Left colon (tissue), 2 donors: ENCODE results near the gene KRT85. TPM values are rescaled to one million over a fixed set of nuclear protein-coding genes. Genes with fewer than 3 reads are reported as not detected.

Source experiments
- ATAC-seq: fragments of 200-7000 bp; cut with Tn5 transposase; one replicate; pipeline ENCODE4 v1.9.1; 2020; ENCODE audit warnings: mild to moderate bottlenecking, moderate library complexity
- DNase-seq, 2 donors: peaks; one replicate each; pipeline ENCODE4 v3.0.0-alpha.2; 2020
- intact Hi-C, 2 donors: fragments of 100-400 bp; cut with DNase I in 1 of 2; cut with micrococcal nuclease in 1 of 2; formaldehyde crosslinking; loops; one replicate each; pipeline versions ENCODE4 v1.11.2 to v1.14.0; 2022; cut with DNase I, micrococcal nuclease
- total RNA-seq, 2 donors: library from RNA; stranded (reverse); fragmentation: NEBNext Ultra II Directional; extraction: Animal tissue kit (Norgen Biotek cat#: 25700); gene quantifications; one replicate each; pipeline ENCODE4 v1.2.1, GENCODE V29; 2021
- donor health status: DM: no; HTN: no; CAD: no.
- donor health status: DM: yes; HTN: yes; CAD: no.

Gene KRT85
- total RNA-seq, 2 donors from 2014 or later, result not detected

GRCh38 chr12:52341066-52341580, 26.2 kb downstream of the KRT85 start:
- ATAC-seq (no peak), DNase-seq (no peak)
- intact Hi-C loops, result no loop called here

- intact Hi-C loops, result no loop called here
- ATAC-seq, result no peak
- no peak for DNase-seq
Measured at GRCh38 chr12:52338241-52338960, 28.9 kb downstream of the KRT85 start.

GRCh38 chr12:52337054-52337453, 30.2 kb downstream of the KRT85 start:
- intact Hi-C loops, result no loop called here
- DNase-seq (no peak), ATAC-seq (no peak)

GRCh38 chr12:52336641-52337040, 30.6 kb downstream of the KRT85 start:
- no peak for ATAC-seq
- no peak for DNase-seq
- intact Hi-C loops, result no loop called here

GRCh38 chr12:52335598-52336262, 31.6 kb downstream of the KRT85 start:
- peak; percentile 42 to 75 for DNase-seq
- intact Hi-C loops, result no loop called here

GRCh38 chr12:52334185-52334584, 33.1 kb downstream of the KRT85 start:
- ATAC-seq (no peak), DNase-seq (no peak)
- intact Hi-C loops, result no loop called here

More at GRCh38 chr12:52335598-52336262, 31.6 kb downstream of the KRT85 start:
- ATAC-seq, result peak; percentile 93

- intact Hi-C loops, result no loop called here
- DNase-seq (no peak), ATAC-seq (no peak)
Measured at GRCh38 chr12:52333321-52333720, 34.0 kb downstream of the KRT85 start.

GRCh38 chr12:52332381-52332780, 34.9 kb downstream of the KRT85 start:
- ATAC-seq (no peak), DNase-seq (no peak)
- intact Hi-C loops, result no loop called here

GRCh38 chr12:52331833-52332232, 35.4 kb downstream of the KRT85 start:
- ATAC-seq, result no peak
- DNase-seq, result no peak
- intact Hi-C loops, result no loop called here

GRCh38 chr12:52331039-52331438, 36.2 kb downstream of the KRT85 start:
- ATAC-seq (no peak), DNase-seq (no peak)
- intact Hi-C loops, result no loop called here

GRCh38 chr12:52327830-52328500, 39.3 kb downstream of the KRT85 start:
- ATAC-seq, result no peak
- DNase-seq, result no peak
- intact Hi-C loops, result loop anchor here in 1 of 2 donors (5.0 kb wide), 1 partner anchor 171 kb away; no protein-coding TSS in a partner anchor

- ATAC-seq, result peak; percentile 99
- peak; percentile 78 to 82 for DNase-seq
- intact Hi-C loops, result loop anchor here in 1 of 2 donors (5.0 kb wide), 1 partner anchor 170 kb away; no protein-coding TSS in a partner anchor
Measured at GRCh38 chr12:52327052-52327829, 40.0 kb downstream of the KRT85 start.

GRCh38 chr12:52324153-52324444, 43.2 kb downstream of the KRT85 start:
- ATAC-seq, result no peak
- DNase-seq, result no peak
- intact Hi-C loops, result no loop called here

GRCh38 chr12:52323416-52324152, 43.7 kb downstream of the KRT85 start:
- DNase-seq (no peak), ATAC-seq (no peak)
- intact Hi-C loops, result no loop called here

GRCh38 chr12:52323001-52323400, 44.3 kb downstream of the KRT85 start:
- ATAC-seq (no peak), DNase-seq (no peak)
- intact Hi-C loops, result no loop called here

- no peak for DNase-seq
- intact Hi-C loops, result no loop called here
- ATAC-seq, result no peak
Measured at GRCh38 chr12:52322069-52322468, 45.2 kb downstream of the KRT85 start.

GRCh38 chr12:52321418-52321817, 45.9 kb downstream of the KRT85 start:
- no peak for DNase-seq
- ATAC-seq, result no peak
- intact Hi-C loops, result no loop called here

GRCh38 chr12:52320784-52321400, 46.4 kb downstream of the KRT85 start, which contains the start of gene KRT83:
Gene KRT83, minus strand, starts transcription at chr12:52321398. Its CDS starts 63 bp downstream, at chr12:52321335.
- intact Hi-C loops, result no loop called here
- no peak for DNase-seq

More at GRCh38 chr12:52320784-52321400, 46.4 kb downstream of the KRT85 start, which contains the start of gene KRT83:
- ATAC-seq, result no peak
